GM15510 (cell line): ENCODE data around the gene TALDO1.

ENCODE experiments used
- POLR2A ChIP-seq: IDR thresholded peaks from 3 replicates; pipeline ENCODE4 v1.6.1; 2011; ENCODE audit warnings: borderline replicate concordance; ENCODE audit not compliant: insufficient read length; ENCODE audit errors: extremely low read depth

TALDO1 gene

GRCh38 chr11:748007-748359, 719 bp downstream of the TALDO1 start:
- TF ChIP-seq POLR2A = no peak

DNA sequence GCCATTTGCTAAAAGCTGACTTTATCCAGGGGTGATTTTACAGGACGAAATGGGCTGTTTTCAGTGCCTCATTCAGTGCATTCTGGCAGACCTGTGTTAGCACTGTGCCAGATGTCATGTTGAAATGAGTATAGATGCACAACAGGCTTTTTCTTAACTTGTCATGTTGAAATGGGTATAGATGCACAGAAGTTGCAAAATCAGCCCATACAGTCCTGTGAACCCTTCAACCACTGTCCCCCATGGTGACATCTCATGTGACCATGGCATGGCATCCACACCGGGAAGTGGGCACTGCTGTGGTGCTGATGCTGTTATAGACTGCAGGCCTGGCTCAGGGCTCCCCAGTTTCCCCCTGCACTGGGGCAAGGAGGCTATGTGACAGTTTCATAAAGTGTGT, 2.5 kb downstream of the TALDO1 start:
- no peak for TF ChIP-seq POLR2A

GRCh38 chr11:760236-760635, 13.0 kb downstream of the TALDO1 start:
- no peak for TF ChIP-seq POLR2A

DNA sequence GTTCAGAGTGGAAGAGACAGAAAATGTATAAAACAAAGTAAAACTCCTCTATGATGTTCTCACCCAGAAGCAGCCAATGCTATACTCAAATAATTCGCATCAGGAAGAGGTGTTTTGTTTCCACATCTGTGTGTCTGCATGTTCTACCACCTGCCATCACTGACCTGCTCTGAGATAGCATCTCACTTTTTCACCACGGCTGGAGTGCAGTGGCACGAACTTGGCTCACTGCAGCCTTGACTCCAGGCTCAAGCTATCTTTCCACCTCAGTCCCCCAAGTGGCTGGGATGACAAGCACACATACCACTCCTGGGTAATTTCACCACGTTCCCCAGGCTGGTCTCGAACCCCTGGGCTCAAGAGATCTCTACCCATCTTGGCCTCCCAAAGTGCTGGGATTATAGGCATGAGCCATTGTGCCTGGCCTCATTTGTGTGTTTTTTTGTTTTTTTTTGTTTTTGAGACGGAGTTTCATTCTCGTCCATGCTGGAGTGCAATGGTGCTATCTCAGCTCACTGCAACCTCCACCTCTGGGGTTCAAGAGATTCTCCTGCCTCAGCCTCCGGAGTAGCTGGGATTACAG, 14.4 kb downstream of the TALDO1 start:
- TF ChIP-seq POLR2A = no peak

DNA sequence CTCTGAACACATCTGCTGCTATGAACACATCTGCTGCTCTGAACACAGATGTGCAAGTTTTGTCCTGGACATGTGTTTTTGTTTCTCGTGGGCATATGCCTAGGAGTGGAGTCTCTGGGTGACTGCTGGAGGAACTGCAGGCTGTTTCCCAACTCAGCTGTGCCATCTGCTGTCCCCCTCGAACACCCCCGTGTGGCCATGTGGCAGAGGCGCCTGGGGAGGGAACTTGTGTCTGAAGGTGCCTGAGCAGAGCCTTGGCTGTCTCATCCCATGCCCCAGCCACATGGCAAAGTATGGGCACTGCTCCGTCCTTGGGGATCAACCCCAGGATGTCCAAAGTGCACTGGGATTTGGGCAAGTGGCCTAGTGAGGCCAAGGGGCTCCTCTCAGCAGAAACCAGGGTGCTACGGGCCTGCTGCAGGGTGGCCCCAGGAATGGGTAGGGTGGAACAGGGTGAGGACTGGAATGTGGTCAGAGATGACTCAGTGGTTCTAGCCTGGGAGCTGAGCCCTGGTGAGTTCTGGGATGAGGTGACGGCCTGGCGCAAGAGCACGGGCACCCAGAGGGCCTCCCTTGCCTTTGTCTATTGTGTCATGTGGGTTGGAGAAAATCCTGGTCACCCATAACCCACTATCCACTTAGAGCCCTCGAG, 15.3 kb downstream of the TALDO1 start:
- TF ChIP-seq POLR2A = no peak

DNA sequence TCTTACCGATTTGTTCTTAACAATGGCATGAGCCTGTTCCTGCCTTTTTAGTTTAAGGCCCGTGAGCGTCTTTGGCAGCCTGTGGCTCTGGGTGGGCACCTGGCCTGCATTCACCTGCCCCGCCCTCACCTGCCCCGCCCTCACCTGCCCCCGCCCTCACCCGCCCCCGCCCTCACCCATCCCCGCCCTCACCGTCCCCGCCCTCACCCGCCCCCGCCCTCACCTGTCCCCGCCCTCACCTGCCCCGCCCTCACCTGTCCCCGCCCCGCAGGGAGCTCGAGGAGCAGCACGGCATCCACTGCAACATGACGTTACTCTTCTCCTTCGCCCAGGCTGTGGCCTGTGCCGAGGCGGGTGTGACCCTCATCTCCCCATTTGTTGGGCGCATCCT, 15.8 kb downstream of the TALDO1 start:
- TF ChIP-seq POLR2A = no peak

GRCh38 chr11:763549-764321, 16.5 kb downstream of the TALDO1 start:
- no peak for TF ChIP-seq POLR2A

DNA sequence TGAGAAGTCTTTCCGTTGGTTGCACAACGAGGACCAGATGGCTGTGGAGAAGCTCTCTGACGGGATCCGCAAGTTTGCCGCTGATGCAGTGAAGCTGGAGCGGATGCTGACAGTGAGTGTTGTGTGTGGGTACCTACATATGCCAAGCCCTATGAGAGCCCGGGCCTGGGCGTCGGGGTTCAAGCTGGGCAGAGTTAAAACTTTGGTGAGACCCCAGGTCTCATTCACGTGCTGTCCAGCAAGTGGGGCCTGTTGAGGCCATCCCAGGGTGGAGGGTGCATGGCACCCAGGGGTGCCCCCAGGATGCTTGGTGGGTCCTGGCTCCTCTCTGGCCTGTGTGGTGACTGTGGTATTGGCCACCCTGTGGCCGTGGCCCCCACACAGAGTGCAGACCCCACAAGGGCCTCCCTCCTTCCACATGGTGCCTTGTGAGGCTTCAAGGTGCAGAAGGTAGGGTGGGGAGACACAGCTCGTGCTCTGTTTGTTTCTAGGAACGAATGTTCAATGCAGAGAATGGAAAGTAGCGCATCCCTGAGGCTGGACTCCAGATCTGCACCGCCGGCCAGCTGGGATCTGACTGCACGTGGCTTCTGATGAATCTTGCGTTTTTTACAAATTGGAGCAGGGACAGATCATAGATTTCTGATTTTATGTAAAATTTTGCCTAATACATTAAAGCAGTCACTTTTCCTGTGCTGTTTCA, 17.2 kb downstream of the TALDO1 start:
- TF ChIP-seq POLR2A = peak; percentile 5

- TF ChIP-seq POLR2A = no peak
Measured at GRCh38 chr11:765025-765801, 17.9 kb downstream of the TALDO1 start.

DNA sequence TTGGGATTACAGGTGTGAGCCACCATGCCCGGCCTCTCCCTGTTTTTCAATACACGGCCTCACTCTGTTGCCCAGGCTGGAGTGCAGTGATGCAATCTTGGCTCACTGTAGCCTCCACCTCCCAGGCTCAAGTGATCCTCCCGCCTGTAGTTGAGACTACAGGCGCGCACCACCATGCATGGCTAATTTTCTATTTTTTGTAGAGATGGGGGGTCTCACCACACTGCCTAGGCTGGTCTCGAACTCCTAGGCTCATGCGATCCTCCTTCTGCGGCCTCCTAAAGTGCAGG, 18.5 kb downstream of the TALDO1 start:
- no peak for TF ChIP-seq POLR2A

- no peak for TF ChIP-seq POLR2A
Measured at GRCh38 chr11:766106-766935, 19.1 kb downstream of the TALDO1 start.

GRCh38 chr11:766936-767210, 19.6 kb downstream of the TALDO1 start:
- TF ChIP-seq POLR2A = no peak

DNA sequence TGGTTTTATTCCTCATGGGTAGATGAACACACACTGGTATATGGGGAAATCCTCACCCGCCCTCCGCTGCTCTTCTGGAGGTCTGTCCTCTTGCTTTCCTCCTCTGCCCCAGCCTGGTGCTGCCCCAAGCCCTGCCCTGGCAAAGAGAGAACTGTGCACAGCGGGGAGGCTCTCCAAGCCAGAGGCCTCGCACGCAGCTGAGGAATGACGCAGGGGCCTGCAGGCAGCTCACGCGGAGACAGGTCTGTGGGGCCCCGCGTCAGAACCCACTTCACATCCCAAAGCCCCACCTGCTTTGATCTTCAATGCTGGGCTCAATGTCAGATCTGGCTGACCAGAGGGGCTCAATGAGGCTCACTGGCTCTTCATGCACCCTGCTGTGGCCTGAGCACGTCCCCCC, 20.0 kb downstream of the TALDO1 start:
- TF ChIP-seq POLR2A = no peak
